Brain microvascular endothelial cell (primary cell): ENCODE data around the gene SEMA3F.

Experiments
- DNase-seq: peaks from one replicate; pipeline ENCODE4 v3.0.0-alpha.2; 2020
- H3K27ac ChIP-seq: fragments of 250-450 bp; sonication (Bioruptor Pico); 2 replicates; pipeline ENCODE4 v1.5.1; 2020; ENCODE audit warnings: mild to moderate bottlenecking, moderate library complexity
- H3K27me3 ChIP-seq: fragments of 250-450 bp; sonication (Bioruptor Pico); replicated peaks from 2 replicates; pipeline ENCODE4 v1.5.1; 2020; ENCODE audit warnings: mild to moderate bottlenecking
- H3K36me3 ChIP-seq: fragments of 250-450 bp; sonication (Bioruptor Pico); replicated peaks from 2 replicates; pipeline ENCODE4 v1.5.1; 2020; ENCODE audit warnings: mild to moderate bottlenecking
- H3K4me3 ChIP-seq: 2 replicates; pipeline ENCODE4 v1.5.1; 2011; ENCODE audit warnings: low read depth, mild to moderate bottlenecking, control low read depth, low read length, moderate library complexity
- CTCF ChIP-seq: IDR thresholded peaks from 2 replicates; pipeline ENCODE4 v1.5.1; 2011; ENCODE audit warnings: low read depth, mild to moderate bottlenecking, moderate library complexity, low read length, control low read depth, inconsistent platforms; ENCODE audit errors: missing control alignments
- in situ Hi-C: cut with HindIII; loops from 2 replicates; pipeline ENCODE4 v1.10.0; 2017; ENCODE audit warnings: low sequenced_read_pairs, low pct_ligation_motif_present

Gene SEMA3F

GRCh38 chr3:50140990-50141389 is 14.1 kb upstream of the SEMA3F start:
- Histone ChIP-seq H3K36me3 (no peaks in the 10 kb centered on the region), H3K27me3 (no peaks in the 10 kb centered on the region), H3K4me3 (no peak overlapping the region), H3K27ac (no peak overlapping the region)
- DNase-seq = no peak
- no peak for TF ChIP-seq CTCF
- in situ Hi-C loops = no loop called here

DNA sequence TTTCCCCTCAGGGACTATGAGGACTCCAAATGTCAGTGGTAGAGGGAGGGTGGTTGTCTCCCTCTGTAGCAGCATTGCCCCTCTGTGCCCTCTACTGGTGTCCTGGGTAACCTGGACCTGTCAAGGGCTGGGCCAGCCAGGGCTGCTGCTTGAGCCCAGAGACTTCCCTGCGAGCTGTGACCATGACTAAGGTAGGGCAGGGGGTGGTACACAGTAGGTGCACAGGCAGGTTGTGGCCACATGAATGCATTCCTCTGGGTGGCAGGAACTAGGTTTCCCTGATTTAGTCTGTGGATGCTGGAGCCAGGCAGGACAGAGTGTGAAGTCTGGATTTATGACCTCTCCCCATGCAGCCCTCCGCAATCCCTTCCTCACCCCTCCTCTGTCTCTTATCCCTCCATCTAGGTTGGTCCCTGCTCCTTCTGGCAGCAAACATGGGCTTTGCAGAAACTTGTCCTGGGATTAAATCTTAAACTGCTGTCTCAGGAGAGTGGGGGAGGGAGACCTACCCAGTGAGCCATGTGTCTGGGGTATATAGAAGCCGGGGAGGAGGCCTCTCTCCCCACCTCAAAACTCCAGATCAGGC is 8.7 kb upstream of the SEMA3F start:
- H3K36me3 ChIP-seq = no peaks in the 10 kb centered on the region
- H3K27me3 ChIP-seq = no peaks in the 10 kb centered on the region
- DNase-seq = no peak
- no peak for TF ChIP-seq CTCF
- in situ Hi-C loops = no loop called here
- H3K27ac ChIP-seq = no peak overlapping the region
- no peak overlapping the region for H3K4me3 ChIP-seq

DNA sequence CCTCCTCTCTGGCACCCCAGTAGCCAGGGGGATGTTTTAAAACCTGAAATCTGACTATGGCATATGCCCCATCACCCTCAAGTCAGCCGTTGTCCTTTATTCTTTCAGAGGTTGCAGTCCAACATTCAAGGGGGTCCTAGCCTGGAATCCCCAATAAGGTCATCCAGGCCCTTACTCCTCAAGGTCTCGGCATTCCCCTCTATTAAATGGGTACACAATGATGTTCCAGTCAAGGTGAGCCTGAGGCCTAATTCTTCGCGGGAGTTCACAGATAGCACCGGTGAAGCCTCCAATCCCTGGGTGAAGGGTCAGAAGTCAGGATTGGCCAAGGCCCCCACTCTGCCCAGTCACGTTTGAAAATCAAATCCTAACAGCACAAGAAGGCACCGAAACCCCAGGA is 8.1 kb upstream of the SEMA3F start:
- in situ Hi-C loops = no loop called here
- H3K27ac ChIP-seq = no peak overlapping the region
- H3K27me3 ChIP-seq = no peaks in the 10 kb centered on the region
- no peak overlapping the region for H3K4me3 ChIP-seq
- TF ChIP-seq CTCF = no peak
- no peak for DNase-seq
- no peaks in the 10 kb centered on the region for H3K36me3 ChIP-seq

GRCh38 chr3:50147447-50147846 is 7.7 kb upstream of the SEMA3F start:
- Histone ChIP-seq H3K27ac (no peak overlapping the region), H3K4me3 (no peak overlapping the region), H3K27me3 (no peaks in the 10 kb centered on the region), H3K36me3 (no peaks in the 10 kb centered on the region)
- in situ Hi-C loops = no loop called here
- DNase-seq = no peak
- TF ChIP-seq CTCF = no peak

DNA sequence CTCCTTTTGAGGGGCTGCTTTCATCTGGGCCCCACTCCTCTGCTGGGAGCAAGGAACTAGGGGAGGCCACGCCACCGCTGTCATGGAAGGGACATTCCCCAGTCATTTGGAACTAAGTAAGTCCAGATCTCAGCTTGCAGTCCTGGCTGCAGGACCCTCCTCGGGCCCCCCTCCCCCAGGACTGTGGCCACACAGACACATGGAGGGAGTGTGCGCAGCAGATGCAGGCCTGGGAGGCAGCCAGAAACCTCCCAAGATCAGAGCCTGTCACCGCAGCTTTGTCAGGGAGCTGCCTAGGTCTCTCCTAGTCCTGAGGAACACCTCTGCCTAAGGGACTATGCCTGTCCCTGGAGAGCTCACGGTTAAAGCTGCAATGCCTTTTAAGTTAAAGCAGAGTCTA is 7.3 kb upstream of the SEMA3F start:
- DNase-seq = no peak
- Histone ChIP-seq H3K27ac (no peak overlapping the region), H3K36me3 (no peaks in the 10 kb centered on the region), H3K4me3 (no peak overlapping the region), H3K27me3 (no peaks in the 10 kb centered on the region)
- TF ChIP-seq CTCF = no peak
- in situ Hi-C loops = no loop called here

DNA sequence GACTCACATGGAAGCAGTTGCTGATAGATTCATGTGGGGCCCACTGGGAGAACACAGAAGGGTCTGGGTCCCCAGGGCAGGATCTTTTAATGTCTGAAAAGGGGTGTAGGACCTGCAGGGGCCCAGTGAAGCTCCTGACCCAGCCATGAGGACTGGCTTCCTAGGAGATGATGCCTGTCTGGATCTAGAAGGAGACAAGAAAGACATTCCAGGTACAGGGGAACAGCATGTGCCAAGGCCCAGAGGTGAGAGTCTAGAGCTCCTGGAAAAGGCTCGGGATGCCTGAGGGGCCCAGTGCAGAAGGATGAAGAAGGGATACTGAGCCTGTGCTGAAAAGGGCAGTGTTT is 4.7 kb upstream of the SEMA3F start:
- TF ChIP-seq CTCF = no peak
- H3K4me3 ChIP-seq = no peak overlapping the region
- in situ Hi-C loops = no loop called here
- DNase-seq = no peak
- peaks cover 6% of the 10 kb centered on the region for H3K27me3 ChIP-seq
- no peak overlapping the region for H3K27ac ChIP-seq
- H3K36me3 ChIP-seq = no peaks in the 10 kb centered on the region
